Liver (tissue), 9 donors: ENCODE measurements around the gene SERINC5. TPM values are rescaled to one million over a fixed set of nuclear protein-coding genes. Genes with fewer than 3 reads are reported as not detected.
A peak's percentile ranks its signal among the peaks of the same experiment; 100 is the strongest.

Experiments used
- DNase-seq: peaks from one replicate; pipeline ENCODE4 v3.0.0-alpha.2; 2017; ENCODE audit warnings: low spot score
- H3K27ac ChIP-seq, 2 donors: one replicate each; pipeline ENCODE4 v1.7.0; 2013; ENCODE audit warnings: inconsistent platforms in 2 of 2, low read length in 2 of 2, control low read depth in 1 of 2, low read depth in 1 of 2, mild to moderate bottlenecking in 1 of 2
- H3K27me3 ChIP-seq, 4 donors: one replicate each; pipeline versions ENCODE4 v1.6.1 to v1.7.0; 2013; ENCODE audit warnings: low read length in 3 of 4, inconsistent platforms in 1 of 4, mild to moderate bottlenecking in 1 of 4, moderate library complexity in 1 of 4; ENCODE audit not compliant: control insufficient read depth in 4 of 4, insufficient read depth in 4 of 4
- H3K36me3 ChIP-seq, 4 donors: one replicate each; pipeline versions ENCODE4 v1.6.1 to v1.7.0; 2013; ENCODE audit warnings: low read length in 3 of 4, mild to moderate bottlenecking in 3 of 4, low read depth in 1 of 4, moderate library complexity in 1 of 4; ENCODE audit not compliant: control insufficient read depth in 4 of 4, insufficient read depth in 3 of 4
- H3K4me1 ChIP-seq, 4 donors: one replicate each; pipeline versions ENCODE4 v1.6.1 to v1.7.0; 2013; ENCODE audit warnings: low read length in 3 of 4, mild to moderate bottlenecking in 3 of 4, moderate library complexity in 1 of 4; ENCODE audit not compliant: control insufficient read depth in 4 of 4, insufficient read depth in 4 of 4
- H3K4me3 ChIP-seq, 3 donors: one replicate each; pipeline versions ENCODE4 v1.6.1 to v1.7.0; 2013; ENCODE audit warnings: low read length in 3 of 3, control low read depth in 1 of 3, low read depth in 1 of 3, mild to moderate bottlenecking in 1 of 3
- H3K9ac ChIP-seq, 2 donors: one replicate each; pipeline ENCODE4 v1.7.0; 2013; ENCODE audit warnings: low read length in 2 of 2, mild to moderate bottlenecking in 2 of 2, moderate library complexity in 2 of 2, control low read depth in 1 of 2, low read depth in 1 of 2
- H3K9me3 ChIP-seq, 4 donors: one replicate each; pipeline versions ENCODE4 v1.6.1 to v1.7.0; 2013; ENCODE audit warnings: low read length in 3 of 4; ENCODE audit not compliant: control insufficient read depth in 4 of 4
- CTCF ChIP-seq: fragments of 150-350 bp; IDR thresholded peaks from 2 replicates; pipeline ENCODE4 v1.5.1; 2017; ENCODE audit warnings: improper control_type of control experiment, low read depth, low read length; ENCODE audit not compliant: missing input control
- EGR1 ChIP-seq, 2 donors: IDR thresholded peaks; 2 replicates each; pipeline ENCODE4 v1.6.1; 2016 to 2018; ENCODE audit warnings: antibody characterized with exemption in 2 of 2, low read depth in 2 of 2
- FOXA1 ChIP-seq: IDR thresholded peaks from 2 replicates; pipeline ENCODE4 v1.6.1; 2016; ENCODE audit warnings: antibody characterized with exemption
- FOXA2 ChIP-seq: IDR thresholded peaks from 2 replicates; pipeline ENCODE4 v1.6.1; 2016; ENCODE audit warnings: antibody characterized with exemption
- GABPA ChIP-seq, 2 donors: IDR thresholded peaks in 1 of 2; conservative IDR thresholded peaks in 1 of 2; 2 replicates each; pipeline ENCODE4 v1.6.1; 2016; ENCODE audit warnings: antibody characterized with exemption in 2 of 2, mild to moderate bottlenecking in 1 of 2, moderate library complexity in 1 of 2
- HNF4A ChIP-seq, 2 donors: conservative IDR thresholded peaks; 2 replicates each; pipeline ENCODE4 v1.6.1; 2016; ENCODE audit warnings: antibody characterized with exemption in 2 of 2, mild to moderate bottlenecking in 2 of 2
- HNF4G ChIP-seq: IDR thresholded peaks from 2 replicates; pipeline ENCODE4 v1.6.1; 2016; ENCODE audit warnings: antibody characterized with exemption
- JUND ChIP-seq, 2 donors: IDR thresholded peaks; 2 replicates each; pipeline ENCODE4 v1.6.1; 2016; ENCODE audit warnings: antibody characterized with exemption in 2 of 2
- NR2F2 ChIP-seq: IDR thresholded peaks from 2 replicates; pipeline ENCODE4 v1.6.1; 2016; ENCODE audit warnings: antibody characterized with exemption
- RAD21 ChIP-seq, 2 donors: IDR thresholded peaks; 2 replicates each; pipeline ENCODE4 v1.6.1; 2016; ENCODE audit warnings: antibody characterized with exemption in 2 of 2, mild to moderate bottlenecking in 2 of 2
- RXRA ChIP-seq, 2 donors: IDR thresholded peaks; 2 replicates each; pipeline ENCODE4 v1.6.1; 2017 to 2018; ENCODE audit warnings: antibody characterized with exemption in 2 of 2, mild to moderate bottlenecking in 1 of 2
- SP1 ChIP-seq: IDR thresholded peaks from 2 replicates; pipeline ENCODE4 v1.6.1; 2018; ENCODE audit warnings: antibody characterized with exemption, mild to moderate bottlenecking
- TAF1 ChIP-seq: conservative IDR thresholded peaks from 2 replicates; pipeline ENCODE4 v1.6.1; 2016; ENCODE audit warnings: antibody characterized with exemption, mild to moderate bottlenecking
- YY1 ChIP-seq: IDR thresholded peaks from 2 replicates; pipeline ENCODE4 v1.6.1; 2016; ENCODE audit warnings: antibody characterized with exemption, mild to moderate bottlenecking
- ZBTB33 ChIP-seq: IDR thresholded peaks from 2 replicates; pipeline ENCODE4 v1.6.1; 2016; ENCODE audit warnings: antibody characterized with exemption
- WGBS: extraction: QIAGEN DNeasy Blood & Tissue Kit; methylation state at CpG from one replicate; pipeline ENCODE4 v1.1.7; 2013; 5-methylcytosine and 5-hydroxymethylcytosine counted together
- polyA plus RNA-seq, 2 donors: library from polyadenylated mRNA; stranded (reverse) in 1 of 2; unstranded in 1 of 2; fragments of 200-250 nt in 1 of 2; fragments of >200 nt in 1 of 2; fragmentation: Nextera tagmentation in 1 of 2; extraction: Ambion mirVana in 1 of 2; gene quantifications; one replicate each; pipeline versions ENCODE4 v1.2.1 to v1.2.3, GENCODE V29; 2013 to 2015
- total RNA-seq, 2 donors: library from RNA; depleted of rRNA; stranded (reverse); fragments of >200 nt; gene quantifications; one replicate each; pipeline ENCODE4 v1.2.3, GENCODE V29; 2014
- TF ChIP-seq, protein P1 (sequence below): IDR thresholded peaks from 2 replicates; pipeline ENCODE4 v1.6.1; 2016; ENCODE audit warnings: antibody characterized with exemption, mild to moderate bottlenecking
- TF ChIP-seq, protein P2 (sequence below): IDR thresholded peaks from 2 replicates; pipeline ENCODE4 v1.6.1; 2016; ENCODE audit warnings: antibody characterized with exemption
- TF ChIP-seq, protein P3 (sequence below): IDR thresholded peaks from 2 replicates; pipeline ENCODE4 v1.6.1; 2016; ENCODE audit warnings: antibody characterized with exemption
- donor health status: healthy.
- donor health status: healthy.
- donor health status: healthy.
- donor health status: healthy.
- donor health status: healthy.

The SERINC5 gene
- total and polyA plus RNA-seq, 4 donors, result 22.2 to 82.3 (median 32.0) TPM

DNA sequence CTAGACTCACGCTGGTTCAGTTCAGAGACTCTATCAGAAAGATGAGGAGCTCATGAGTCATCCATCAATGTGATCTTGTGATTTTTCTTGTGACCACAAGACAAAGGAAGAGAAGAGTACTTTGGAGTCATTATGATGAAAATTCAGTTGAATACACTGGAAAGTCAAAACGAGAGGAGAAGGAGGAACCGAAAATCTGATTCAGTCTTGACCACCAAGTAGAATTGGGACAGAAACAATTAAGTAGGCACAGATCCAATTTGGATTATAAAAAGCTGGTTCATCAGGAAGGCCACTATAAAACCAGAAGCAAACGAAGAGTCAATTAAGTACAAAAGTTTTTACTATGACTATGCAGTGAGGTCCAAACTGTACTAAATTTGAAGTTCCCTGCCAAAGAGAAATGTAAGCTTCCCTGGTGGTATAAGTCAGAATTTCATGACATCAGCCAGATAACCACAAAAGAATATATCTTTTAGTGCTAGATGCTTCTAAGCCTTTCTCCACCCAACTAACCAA lies 129.8 kb downstream of the SERINC5 start:
- no peaks in the 10 kb centered on the region for H3K4me1 ChIP-seq
- TF ChIP-seq ZBTB33 (no peak), JUND (IDR thresholded peaks at IDR 0.05) (peak in 1 of 2 donors; percentile 44)
- no peak overlapping the region for H3K4me3 ChIP-seq
- DNase-seq, result no peak
- WGBS, result 77% methylated on average over 4 of the region's 4 CpGs
- no peak overlapping the region for H3K9ac ChIP-seq
- H3K9me3 ChIP-seq, result no peaks in the 10 kb centered on the region
- H3K36me3 ChIP-seq, result peaks cover 0 to 6% (median 3%) of the 10 kb centered on the region in 4 donors
- no peak overlapping the region for H3K27ac ChIP-seq
- H3K27me3 ChIP-seq, result no peaks in the 10 kb centered on the region

DNA sequence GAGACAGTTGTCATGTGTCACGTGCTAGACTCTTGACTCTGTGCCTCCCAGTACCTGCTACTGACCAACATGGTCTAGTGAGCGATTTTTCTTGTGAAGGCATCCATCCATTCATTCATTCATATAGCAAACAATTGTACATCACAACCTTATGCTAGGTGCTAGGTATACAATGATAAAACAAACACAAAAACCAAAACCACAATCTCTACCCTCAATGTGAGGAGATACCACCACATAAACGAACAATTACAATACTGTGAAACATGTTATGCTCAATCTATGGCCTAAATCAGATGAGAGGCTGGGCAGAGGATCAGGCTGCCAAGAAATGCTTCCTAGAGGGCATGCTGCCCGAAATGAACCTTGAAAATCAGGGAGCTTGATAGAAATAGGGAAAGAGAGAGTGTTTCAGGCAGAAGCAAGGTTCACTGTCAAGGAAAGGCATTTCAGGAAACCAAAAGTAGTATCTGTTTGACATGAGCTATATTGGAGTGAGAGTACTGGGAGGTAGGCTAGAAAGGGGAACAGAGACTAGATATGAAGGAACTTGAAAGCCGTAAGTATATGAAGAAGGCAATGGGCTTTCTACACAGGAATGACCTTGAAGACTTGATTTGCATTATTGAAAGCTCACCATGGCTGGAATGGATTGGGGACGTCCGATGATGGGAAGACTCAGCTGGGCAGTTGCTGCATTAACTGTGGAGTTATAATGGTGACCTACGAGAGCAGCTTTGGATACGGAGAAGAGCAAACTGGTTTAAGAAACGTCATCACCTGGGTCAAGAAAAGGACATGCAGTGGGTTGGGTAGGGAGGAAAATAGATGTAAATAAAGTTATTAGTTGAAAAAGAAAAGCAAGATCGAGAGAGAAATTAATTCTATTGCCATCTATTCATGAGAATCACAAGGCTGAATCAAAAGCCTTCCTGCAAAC lies 130.6 kb downstream of the SERINC5 start:
- TF ChIP-seq FOXA2, result no peak
- no peak for TF ChIP-seq YY1
- TF ChIP-seq TAF1, result no peak
- TF ChIP-seq, protein P1, sequence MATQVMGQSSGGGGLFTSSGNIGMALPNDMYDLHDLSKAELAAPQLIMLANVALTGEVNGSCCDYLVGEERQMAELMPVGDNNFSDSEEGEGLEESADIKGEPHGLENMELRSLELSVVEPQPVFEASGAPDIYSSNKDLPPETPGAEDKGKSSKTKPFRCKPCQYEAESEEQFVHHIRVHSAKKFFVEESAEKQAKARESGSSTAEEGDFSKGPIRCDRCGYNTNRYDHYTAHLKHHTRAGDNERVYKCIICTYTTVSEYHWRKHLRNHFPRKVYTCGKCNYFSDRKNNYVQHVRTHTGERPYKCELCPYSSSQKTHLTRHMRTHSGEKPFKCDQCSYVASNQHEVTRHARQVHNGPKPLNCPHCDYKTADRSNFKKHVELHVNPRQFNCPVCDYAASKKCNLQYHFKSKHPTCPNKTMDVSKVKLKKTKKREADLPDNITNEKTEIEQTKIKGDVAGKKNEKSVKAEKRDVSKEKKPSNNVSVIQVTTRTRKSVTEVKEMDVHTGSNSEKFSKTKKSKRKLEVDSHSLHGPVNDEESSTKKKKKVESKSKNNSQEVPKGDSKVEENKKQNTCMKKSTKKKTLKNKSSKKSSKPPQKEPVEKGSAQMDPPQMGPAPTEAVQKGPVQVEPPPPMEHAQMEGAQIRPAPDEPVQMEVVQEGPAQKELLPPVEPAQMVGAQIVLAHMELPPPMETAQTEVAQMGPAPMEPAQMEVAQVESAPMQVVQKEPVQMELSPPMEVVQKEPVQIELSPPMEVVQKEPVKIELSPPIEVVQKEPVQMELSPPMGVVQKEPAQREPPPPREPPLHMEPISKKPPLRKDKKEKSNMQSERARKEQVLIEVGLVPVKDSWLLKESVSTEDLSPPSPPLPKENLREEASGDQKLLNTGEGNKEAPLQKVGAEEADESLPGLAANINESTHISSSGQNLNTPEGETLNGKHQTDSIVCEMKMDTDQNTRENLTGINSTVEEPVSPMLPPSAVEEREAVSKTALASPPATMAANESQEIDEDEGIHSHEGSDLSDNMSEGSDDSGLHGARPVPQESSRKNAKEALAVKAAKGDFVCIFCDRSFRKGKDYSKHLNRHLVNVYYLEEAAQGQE, result no peak
- TF ChIP-seq RXRA (IDR thresholded peaks at IDR 0.05), result no peak
- TF ChIP-seq, protein P2, sequence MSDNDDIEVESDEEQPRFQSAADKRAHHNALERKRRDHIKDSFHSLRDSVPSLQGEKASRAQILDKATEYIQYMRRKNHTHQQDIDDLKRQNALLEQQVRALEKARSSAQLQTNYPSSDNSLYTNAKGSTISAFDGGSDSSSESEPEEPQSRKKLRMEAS, result no peak
- no peak for TF ChIP-seq RAD21 (IDR thresholded peaks at IDR 0.05)
- no peak for TF ChIP-seq FOXA1
- no peak for TF ChIP-seq EGR1 (IDR thresholded peaks at IDR 0.05; ENCODE audit: low read depth in 2 of 2)
- no peak for TF ChIP-seq NR2F2
- TF ChIP-seq ZBTB33, result no peak
- TF ChIP-seq CTCF, result no peak
- no peak for TF ChIP-seq GABPA (IDR thresholded peaks at IDR 0.05 in 1 of 2, conservative IDR thresholded peaks at IDR 0.05 in 1 of 2)
- TF ChIP-seq, protein P3, sequence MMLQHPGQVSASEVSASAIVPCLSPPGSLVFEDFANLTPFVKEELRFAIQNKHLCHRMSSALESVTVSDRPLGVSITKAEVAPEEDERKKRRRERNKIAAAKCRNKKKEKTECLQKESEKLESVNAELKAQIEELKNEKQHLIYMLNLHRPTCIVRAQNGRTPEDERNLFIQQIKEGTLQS, result no peak
- no peak for TF ChIP-seq SP1
- no peak for TF ChIP-seq HNF4A (conservative IDR thresholded peaks at IDR 0.05)
- no peak for TF ChIP-seq HNF4G
- no peak for TF ChIP-seq JUND (IDR thresholded peaks at IDR 0.05)
- Histone ChIP-seq H3K9me3 (no peaks in the 10 kb centered on the region), H3K4me3 (no peak overlapping the region), H3K27me3 (no peaks in the 10 kb centered on the region), H3K4me1 (no peaks in the 10 kb centered on the region), H3K27ac (peak overlapping the region in 1 of 2 donors; percentile 67), H3K36me3 (peaks cover 0 to 6% (median 3%) of the 10 kb centered on the region in 4 donors), H3K9ac (no peak overlapping the region)
- WGBS, result 86% methylated on average over 11 of the region's 11 CpGs
- DNase-seq, result no peak
